ENCODE results near the gene GRID2.
A peak's percentile ranks its signal among the peaks of the same experiment; 100 is the strongest.

The GRID2 gene

GRCh38 chr4:93373893-93374860, 1070.4 kb downstream of the GRID2 start:
- no peaks in the 10 kb centered on the region for H3K9me3 ChIP-seq
- no peaks in the 10 kb centered on the region for H3K4me1 ChIP-seq
- no peaks in the 10 kb centered on the region for H3K36me3 ChIP-seq (replicated peaks)
- no peak for DNase-seq (ENCODE audit: low spot score in 2 of 2)
- no peak overlapping the region for H3K4me3 ChIP-seq
- no peaks in the 10 kb centered on the region for H3K27me3 ChIP-seq (ENCODE audit: low read depth)
- in situ Hi-C loops (cut with MboI; ENCODE audit: low sequenced_read_pairs), result no loop called here

- in situ Hi-C loops (cut with MboI; ENCODE audit: low sequenced_read_pairs), result no loop called here
- Histone ChIP-seq H3K9me3 (no peaks in the 10 kb centered on the region), H3K4me1 (no peaks in the 10 kb centered on the region), H3K27me3 (ENCODE audit: low read depth) (no peaks in the 10 kb centered on the region), H3K4me3 (no peak overlapping the region), H3K36me3 (replicated peaks) (no peaks in the 10 kb centered on the region)
- no peak for DNase-seq (ENCODE audit: low spot score in 2 of 2)
Measured at GRCh38 chr4:93384241-93384640, 1080.5 kb downstream of the GRID2 start.

GRCh38 chr4:93384887-93385286, 1081.1 kb downstream of the GRID2 start:
- in situ Hi-C loops (cut with MboI; ENCODE audit: low sequenced_read_pairs), result no loop called here
- no peak for DNase-seq (ENCODE audit: low spot score in 2 of 2)

GRCh38 chr4:93394545-93395081, 1090.8 kb downstream of the GRID2 start:
- Histone ChIP-seq H3K36me3 (replicated peaks) (no peaks in the 10 kb centered on the region), H3K4me3 (no peak overlapping the region), H3K4me1 (no peaks in the 10 kb centered on the region), H3K9me3 (no peaks in the 10 kb centered on the region), H3K27me3 (ENCODE audit: low read depth) (no peaks in the 10 kb centered on the region)
- DNase-seq (ENCODE audit: low spot score in 2 of 2), result no peak
- in situ Hi-C loops (cut with MboI; ENCODE audit: low sequenced_read_pairs), result no loop called here

More at GRCh38 chr4:93384887-93385286, 1081.1 kb downstream of the GRID2 start:
- Histone ChIP-seq H3K4me3 (no peak overlapping the region), H3K27me3 (ENCODE audit: low read depth) (no peaks in the 10 kb centered on the region), H3K9me3 (no peaks in the 10 kb centered on the region), H3K4me1 (no peaks in the 10 kb centered on the region), H3K36me3 (replicated peaks) (no peaks in the 10 kb centered on the region)

- no peak for DNase-seq (ENCODE audit: low spot score in 2 of 2)
- H3K4me1 ChIP-seq, result no peaks in the 10 kb centered on the region
- no peak overlapping the region for H3K4me3 ChIP-seq
- H3K27me3 ChIP-seq (ENCODE audit: low read depth), result no peaks in the 10 kb centered on the region
- H3K9me3 ChIP-seq, result no peaks in the 10 kb centered on the region
- in situ Hi-C loops (cut with MboI; ENCODE audit: low sequenced_read_pairs), result no loop called here
- H3K36me3 ChIP-seq (replicated peaks), result no peaks in the 10 kb centered on the region
Measured at GRCh38 chr4:93396272-93396671, 1092.5 kb downstream of the GRID2 start.

GRCh38 chr4:93403571-93403970, 1099.8 kb downstream of the GRID2 start:
- H3K4me3 ChIP-seq, result no peak overlapping the region
- no peaks in the 10 kb centered on the region for H3K27me3 ChIP-seq (ENCODE audit: low read depth)
- H3K9me3 ChIP-seq, result no peaks in the 10 kb centered on the region
- no peak for DNase-seq (ENCODE audit: low spot score in 2 of 2)
- no peaks in the 10 kb centered on the region for H3K36me3 ChIP-seq (replicated peaks)
- peaks cover 6% of the 10 kb centered on the region for H3K4me1 ChIP-seq
- in situ Hi-C loops (cut with MboI; ENCODE audit: low sequenced_read_pairs), result no loop called here

- in situ Hi-C loops (cut with MboI; ENCODE audit: low sequenced_read_pairs), result no loop called here
- Histone ChIP-seq H3K36me3 (replicated peaks) (no peaks in the 10 kb centered on the region), H3K4me1 (peaks cover 18% of the 10 kb centered on the region), H3K9me3 (no peaks in the 10 kb centered on the region), H3K27me3 (ENCODE audit: low read depth) (no peaks in the 10 kb centered on the region), H3K4me3 (no peak overlapping the region)
- peak in 1 of 2 experiments; percentile 78 for DNase-seq (ENCODE audit: low spot score in 2 of 2)
Measured at GRCh38 chr4:93407493-93408275, 1103.9 kb downstream of the GRID2 start.

- in situ Hi-C loops (cut with MboI; ENCODE audit: low sequenced_read_pairs), result no loop called here
- Histone ChIP-seq H3K36me3 (replicated peaks) (no peaks in the 10 kb centered on the region), H3K4me3 (no peak overlapping the region), H3K4me1 (peaks cover 29% of the 10 kb centered on the region), H3K9me3 (no peaks in the 10 kb centered on the region), H3K27me3 (ENCODE audit: low read depth) (no peaks in the 10 kb centered on the region)
- peak in 1 of 2 experiments; percentile 86 for DNase-seq (ENCODE audit: low spot score in 2 of 2)
Measured at GRCh38 chr4:93409035-93409434, 1105.3 kb downstream of the GRID2 start.

- no peak for DNase-seq (ENCODE audit: low spot score in 2 of 2)
- H3K4me1 ChIP-seq, result peaks cover 30% of the 10 kb centered on the region
- peaks cover 6% of the 10 kb centered on the region; the same call in 1 of the 2 replicates for H3K27me3 ChIP-seq (ENCODE audit: low read depth)
- in situ Hi-C loops (cut with MboI; ENCODE audit: low sequenced_read_pairs), result no loop called here
- H3K36me3 ChIP-seq (replicated peaks), result no peaks in the 10 kb centered on the region
- no peaks in the 10 kb centered on the region for H3K9me3 ChIP-seq
- H3K4me3 ChIP-seq, result no peak overlapping the region
Measured at GRCh38 chr4:93414041-93414550, 1110.3 kb downstream of the GRID2 start.

- peaks cover 23% of the 10 kb centered on the region for H3K4me1 ChIP-seq
- in situ Hi-C loops (cut with MboI; ENCODE audit: low sequenced_read_pairs), result no loop called here
- H3K36me3 ChIP-seq (replicated peaks), result no peaks in the 10 kb centered on the region
- no peak overlapping the region for H3K4me3 ChIP-seq
- no peaks in the 10 kb centered on the region for H3K9me3 ChIP-seq
- H3K27me3 ChIP-seq (ENCODE audit: low read depth), result peaks cover 6% of the 10 kb centered on the region; the same call in 1 of the 2 replicates
- no peak for DNase-seq (ENCODE audit: low spot score in 2 of 2)
Measured at GRCh38 chr4:93416344-93417128, 1112.8 kb downstream of the GRID2 start.

- in situ Hi-C loops (cut with MboI; ENCODE audit: low sequenced_read_pairs), result no loop called here
Measured at GRCh38 chr4:93431371-93431770, 1127.6 kb downstream of the GRID2 start.

GRCh38 chr4:93433840-93434239, 1130.1 kb downstream of the GRID2 start:
- DNase-seq (ENCODE audit: low spot score in 2 of 2), result no peak
- Histone ChIP-seq H3K27me3 (ENCODE audit: low read depth) (no peaks in the 10 kb centered on the region), H3K36me3 (replicated peaks) (no peaks in the 10 kb centered on the region), H3K4me3 (no peak overlapping the region), H3K4me1 (no peaks in the 10 kb centered on the region), H3K9me3 (no peaks in the 10 kb centered on the region)
- in situ Hi-C loops (cut with MboI; ENCODE audit: low sequenced_read_pairs), result no loop called here

More at GRCh38 chr4:93431371-93431770, 1127.6 kb downstream of the GRID2 start:
- no peaks in the 10 kb centered on the region for H3K9me3 ChIP-seq
- H3K27me3 ChIP-seq (ENCODE audit: low read depth), result no peaks in the 10 kb centered on the region
- H3K4me1 ChIP-seq, result no peaks in the 10 kb centered on the region
- H3K36me3 ChIP-seq (replicated peaks), result no peaks in the 10 kb centered on the region
- H3K4me3 ChIP-seq, result no peak overlapping the region
- no peak for DNase-seq (ENCODE audit: low spot score in 2 of 2)

Data from HAP-1 (cell line).